HG02943 (cell line): ENCODE data around the gene COL1A2.
A peak's percentile ranks its signal among the peaks of the same experiment; 100 is the strongest.

Experiments
- ATAC-seq: cut with Tn5 transposase; IDR thresholded peaks from one replicate; pipeline ENCODE4 v1.9.1; 2021; ENCODE audit warnings: mild to moderate bottlenecking, low read depth, moderate library complexity; ENCODE audit not compliant: unreplicated experiment

The COL1A2 gene

GRCh38 chr7:94382132-94382531, 12.6 kb upstream of the COL1A2 start:
- ATAC-seq, result no peak

GRCh38 chr7:94382746-94383145, 11.9 kb upstream of the COL1A2 start:
- ATAC-seq, result no peak

- no peak for ATAC-seq
Observed at GRCh38 chr7:94384315-94384714, 10.4 kb upstream of the COL1A2 start.

- ATAC-seq, result no peak
Observed at GRCh38 chr7:94386416-94386815, 8.3 kb upstream of the COL1A2 start.

- ATAC-seq, result no peak
Observed at GRCh38 chr7:94388540-94388939, 6.2 kb upstream of the COL1A2 start.

GRCh38 chr7:94389381-94389780, 5.3 kb upstream of the COL1A2 start:
- ATAC-seq, result no peak

- ATAC-seq, result no peak
Observed at GRCh38 chr7:94391726-94392392, 2.8 kb upstream of the COL1A2 start.

- no peak for ATAC-seq
Observed at GRCh38 chr7:94392393-94392786, 2.3 kb upstream of the COL1A2 start.

- no peak for ATAC-seq
Observed at GRCh38 chr7:94393246-94394108, 1.2 kb upstream of the COL1A2 start.

- no peak for ATAC-seq
Observed at GRCh38 chr7:94394109-94394436, 622 bp upstream of the COL1A2 start.

GRCh38 chr7:94395141-94396036, 694 bp downstream of the COL1A2 start:
- ATAC-seq, result peak; percentile 75

GRCh38 chr7:94396037-94396431, 1.3 kb downstream of the COL1A2 start:
- no peak for ATAC-seq

GRCh38 chr7:94396596-94396995, 1.9 kb downstream of the COL1A2 start:
- ATAC-seq, result no peak

GRCh38 chr7:94397722-94398121, 3.0 kb downstream of the COL1A2 start:
- no peak for ATAC-seq

GRCh38 chr7:94398841-94399240, 4.1 kb downstream of the COL1A2 start:
- ATAC-seq, result no peak

GRCh38 chr7:94400022-94400421, 5.3 kb downstream of the COL1A2 start:
- no peak for ATAC-seq

GRCh38 chr7:94400643-94401427, 6.1 kb downstream of the COL1A2 start:
- no peak for ATAC-seq

- ATAC-seq, result no peak
Observed at GRCh38 chr7:94401428-94401814, 6.7 kb downstream of the COL1A2 start.

- no peak for ATAC-seq
Observed at GRCh38 chr7:94403546-94403945, 8.9 kb downstream of the COL1A2 start.

GRCh38 chr7:94405506-94405905, 10.8 kb downstream of the COL1A2 start:
- no peak for ATAC-seq
